ENCODE data around the gene INTS3.
"Not testable (repeated sequence)": the region's sequence is repeated elsewhere in the genome, so short reads cannot be mapped to it uniquely, and the experiment has no call there.

INTS3 gene

DNA sequence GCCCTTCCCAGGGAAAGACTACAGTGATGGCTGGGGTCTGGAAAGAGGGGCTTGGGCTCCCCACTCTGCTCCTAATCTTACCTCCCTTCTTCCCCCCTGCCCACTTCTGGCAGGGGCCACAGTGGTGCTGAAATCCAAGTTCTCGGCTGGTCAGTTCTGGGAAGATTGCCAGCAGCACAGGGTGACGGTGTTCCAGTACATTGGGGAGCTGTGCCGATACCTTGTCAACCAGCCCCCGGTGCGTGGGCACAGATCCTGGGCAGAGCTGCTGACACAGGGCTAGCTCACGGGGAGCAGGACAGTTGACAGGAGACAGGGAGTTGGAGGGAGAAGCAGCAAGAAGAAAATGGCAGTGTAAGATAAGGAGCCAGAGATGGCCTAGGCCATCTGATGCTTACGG, 49.8 kb downstream of the INTS3 start:
- no peak for DNase-seq (ENCODE audit: low spot score)

DNA sequence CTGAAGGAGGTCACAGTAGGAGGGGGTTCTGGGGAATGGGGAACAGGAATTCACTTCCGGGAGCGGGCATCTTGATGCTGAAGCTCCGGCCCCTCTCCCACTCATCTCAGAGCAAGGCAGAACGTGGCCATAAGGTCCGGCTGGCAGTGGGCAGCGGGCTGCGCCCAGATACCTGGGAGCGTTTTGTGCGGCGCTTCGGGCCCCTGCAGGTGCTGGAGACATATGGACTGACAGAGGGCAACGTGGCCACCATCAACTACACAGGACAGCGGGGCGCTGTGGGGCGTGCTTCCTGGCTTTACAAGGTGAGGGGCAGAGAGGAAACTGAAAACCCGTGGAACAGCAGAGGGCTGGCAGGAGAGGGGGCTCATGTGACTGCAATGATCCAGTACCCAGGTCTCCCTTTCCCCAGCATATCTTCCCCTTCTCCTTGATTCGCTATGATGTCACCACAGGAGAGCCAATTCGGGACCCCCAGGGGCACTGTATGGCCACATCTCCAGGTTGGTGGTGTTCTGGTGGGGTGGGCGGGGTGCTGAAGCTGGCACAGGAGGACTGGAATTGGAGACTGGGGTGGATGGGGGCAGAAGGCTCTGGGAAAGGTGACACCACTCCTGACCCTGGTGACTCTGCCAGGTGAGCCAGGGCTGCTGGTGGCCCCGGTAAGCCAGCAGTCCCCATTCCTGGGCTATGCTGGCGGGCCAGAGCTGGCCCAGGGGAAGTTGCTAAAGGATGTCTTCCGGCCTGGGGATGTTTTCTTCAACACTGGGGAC, 50.4 kb downstream of the INTS3 start:
- DNase-seq (ENCODE audit: low spot score) = no peak

DNA sequence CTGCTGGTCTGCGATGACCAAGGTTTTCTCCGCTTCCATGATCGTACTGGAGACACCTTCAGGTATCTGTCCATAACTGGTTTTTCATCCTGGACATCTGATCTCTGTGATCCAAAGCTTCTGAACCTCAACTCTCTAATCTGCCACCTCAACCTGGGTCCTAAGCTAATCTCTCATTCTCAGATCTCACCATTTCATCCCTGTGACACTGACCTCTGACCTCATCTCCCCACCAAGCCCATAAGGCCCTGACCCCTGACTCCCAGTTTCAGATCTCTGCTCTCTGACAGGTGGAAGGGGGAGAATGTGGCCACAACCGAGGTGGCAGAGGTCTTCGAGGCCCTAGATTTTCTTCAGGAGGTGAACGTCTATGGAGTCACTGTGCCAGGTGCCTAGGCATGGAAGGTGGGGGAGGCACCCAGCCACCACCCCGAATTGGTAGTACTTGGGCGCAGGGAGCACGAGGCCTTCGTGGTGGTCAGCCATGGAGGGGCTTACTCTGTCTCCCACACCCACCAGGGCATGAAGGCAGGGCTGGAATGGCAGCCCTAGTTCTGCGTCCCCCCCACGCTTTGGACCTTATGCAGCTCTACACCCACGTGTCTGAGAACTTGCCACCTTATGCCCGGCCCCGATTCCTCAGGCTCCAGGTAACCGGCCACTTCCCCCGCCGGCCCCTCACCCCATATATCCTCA, 51.1 kb downstream of the INTS3 start:
- no peak for DNase-seq (ENCODE audit: low spot score)

DNA sequence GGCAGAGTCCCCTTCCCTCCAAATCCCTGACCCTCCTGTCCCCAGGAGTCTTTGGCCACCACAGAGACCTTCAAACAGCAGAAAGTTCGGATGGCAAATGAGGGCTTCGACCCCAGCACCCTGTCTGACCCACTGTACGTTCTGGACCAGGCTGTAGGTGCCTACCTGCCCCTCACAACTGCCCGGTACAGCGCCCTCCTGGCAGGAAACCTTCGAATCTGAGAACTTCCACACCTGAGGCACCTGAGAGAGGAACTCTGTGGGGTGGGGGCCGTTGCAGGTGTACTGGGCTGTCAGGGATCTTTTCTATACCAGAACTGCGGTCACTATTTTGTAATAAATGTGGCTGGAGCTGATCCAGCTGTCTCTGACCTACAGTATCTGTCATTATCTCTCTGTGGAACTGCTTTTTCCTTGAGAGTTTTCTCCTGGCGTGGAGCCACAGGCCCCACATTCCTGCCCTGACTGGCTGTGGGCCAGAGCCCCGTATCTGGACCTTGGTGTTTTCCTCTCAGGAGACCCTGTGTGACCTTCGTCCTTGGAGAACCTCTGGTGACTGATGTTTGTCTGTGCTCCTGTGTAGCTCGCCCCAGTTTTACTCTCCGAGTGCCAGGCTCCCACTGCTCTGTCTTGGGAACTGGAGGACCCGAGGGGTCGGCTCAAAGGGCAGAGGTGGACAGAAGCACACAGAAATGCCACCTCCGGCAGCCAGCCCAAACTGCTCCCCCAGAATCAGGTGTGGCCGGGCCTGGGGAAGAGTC, 52.1 kb downstream of the INTS3 start:
- DNase-seq (ENCODE audit: low spot score) = no peak

DNA sequence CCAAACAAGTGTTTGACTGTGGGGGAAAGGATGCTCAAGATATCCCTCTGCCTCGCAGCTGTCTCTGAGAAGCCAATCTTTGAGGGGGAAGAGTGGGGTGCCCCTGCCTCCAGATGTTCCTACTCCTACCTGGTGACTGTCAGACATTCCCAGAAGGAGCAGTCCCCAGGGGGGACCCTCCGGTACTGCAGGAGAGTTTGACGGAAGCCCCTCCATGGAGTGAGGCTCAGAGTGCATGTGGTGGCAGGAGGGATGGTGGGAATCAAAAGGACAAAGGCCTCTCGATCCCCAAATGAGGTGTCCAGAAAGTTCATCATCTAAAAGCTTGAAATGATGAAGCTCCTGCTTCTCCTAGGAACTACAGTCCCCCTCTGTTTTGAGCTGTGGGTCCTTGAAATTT, 52.7 kb downstream of the INTS3 start:
- DNase-seq (ENCODE audit: low spot score) = no peak

DNA sequence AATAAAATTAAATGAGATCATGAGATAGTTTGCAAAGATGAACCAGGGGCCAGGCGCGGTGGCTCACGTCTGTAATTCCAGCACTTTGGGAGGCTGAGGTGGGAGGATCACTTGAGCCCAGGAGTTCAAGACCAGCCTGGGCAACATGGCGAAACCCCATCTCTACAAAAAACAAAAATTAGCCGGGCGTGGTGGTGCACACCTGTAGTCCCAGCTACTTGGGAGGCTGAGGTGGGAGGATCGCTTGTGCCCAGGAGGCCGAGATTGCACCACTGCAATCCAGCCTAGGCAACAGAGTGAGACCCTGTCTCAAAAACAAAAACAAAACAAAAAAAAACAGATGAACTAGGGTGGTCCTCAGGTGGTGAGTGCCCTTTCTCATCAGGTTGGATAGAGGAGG, 54.8 kb downstream of the INTS3 start:
- DNase-seq (ENCODE audit: low spot score) = not testable (repeated sequence)

DNA sequence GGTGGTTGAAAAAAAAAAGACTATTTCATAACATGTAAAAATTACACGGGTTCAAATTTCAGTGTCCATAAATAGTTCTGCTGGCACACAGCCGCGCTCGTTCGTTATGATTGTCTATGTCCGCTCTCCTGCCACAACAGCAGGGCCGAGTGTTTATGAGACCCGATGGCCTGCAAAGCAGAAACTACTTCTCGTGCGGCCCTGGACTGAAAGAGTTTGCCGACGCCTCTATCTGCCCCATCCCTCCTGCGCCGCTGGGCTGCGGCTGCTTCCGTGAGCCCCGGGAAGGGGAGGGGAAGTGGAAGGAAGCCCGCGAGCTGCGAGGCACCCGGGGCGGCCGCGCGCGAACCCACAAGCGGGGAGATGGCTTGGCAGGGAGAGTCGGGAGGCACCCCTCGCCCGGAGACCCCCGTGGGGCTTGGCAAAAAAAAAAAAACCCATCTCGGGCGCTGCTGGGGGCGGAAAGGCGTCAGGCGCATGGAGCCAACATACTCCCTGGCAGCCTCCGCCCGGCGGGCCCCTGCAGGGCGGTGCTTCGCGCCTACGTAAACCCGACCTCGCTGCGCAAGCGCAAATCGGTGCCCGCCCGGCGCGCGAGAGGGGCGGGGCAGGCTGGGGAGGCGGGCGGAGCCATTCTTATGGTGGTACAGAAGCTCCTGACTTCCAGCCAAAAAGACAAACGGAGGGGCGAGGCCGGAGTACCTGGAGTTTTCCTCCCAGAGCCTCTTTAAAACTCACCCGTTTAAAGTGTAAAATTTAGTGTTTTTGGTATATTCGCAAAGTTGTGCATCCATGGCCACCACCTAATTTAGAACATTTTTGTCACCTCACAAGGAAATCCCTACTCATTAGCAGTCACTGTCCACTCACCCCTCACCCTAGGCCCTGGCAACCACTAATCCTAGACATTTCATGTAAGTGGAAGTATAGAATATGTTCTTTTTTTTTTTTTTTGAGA, 55.7 kb downstream of the INTS3 start:
- peak; percentile 97 for DNase-seq (ENCODE audit: low spot score)

DNA sequence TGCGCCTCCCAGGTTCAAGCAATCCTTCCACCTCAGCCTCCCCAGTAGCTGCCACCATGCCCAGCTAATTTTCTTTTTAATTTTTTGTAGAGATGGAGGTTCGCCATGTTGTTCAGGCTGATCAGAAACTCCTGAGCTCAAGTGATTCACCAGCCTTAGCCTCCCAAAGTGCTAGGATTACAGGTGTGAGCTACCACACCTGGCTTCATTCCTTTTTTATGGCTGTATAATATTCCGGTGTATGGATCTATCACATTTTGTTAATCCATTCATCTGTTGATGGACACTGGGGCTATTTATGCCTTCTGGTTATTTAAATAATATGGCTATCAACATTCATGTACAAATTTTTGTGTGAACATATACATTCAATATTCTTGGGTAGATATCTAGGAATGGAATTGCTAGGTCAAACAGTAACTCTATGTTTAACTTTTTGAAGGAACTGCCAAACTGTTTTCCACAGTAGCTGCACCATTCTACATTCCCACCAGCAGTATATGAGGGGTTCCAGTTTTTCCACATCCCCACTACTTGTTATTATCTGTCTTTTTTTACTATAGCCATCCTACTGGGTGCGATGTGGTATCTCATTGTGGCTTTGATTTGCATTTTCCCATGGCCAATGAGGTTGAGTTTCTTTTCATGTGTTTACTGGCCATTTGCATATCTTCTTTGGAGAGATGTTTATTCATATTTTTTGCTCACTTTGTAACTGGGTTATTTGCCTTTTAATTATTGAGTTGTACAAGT, 58.4 kb downstream of the INTS3 start:
- no peak for DNase-seq (ENCODE audit: low spot score)

DNA sequence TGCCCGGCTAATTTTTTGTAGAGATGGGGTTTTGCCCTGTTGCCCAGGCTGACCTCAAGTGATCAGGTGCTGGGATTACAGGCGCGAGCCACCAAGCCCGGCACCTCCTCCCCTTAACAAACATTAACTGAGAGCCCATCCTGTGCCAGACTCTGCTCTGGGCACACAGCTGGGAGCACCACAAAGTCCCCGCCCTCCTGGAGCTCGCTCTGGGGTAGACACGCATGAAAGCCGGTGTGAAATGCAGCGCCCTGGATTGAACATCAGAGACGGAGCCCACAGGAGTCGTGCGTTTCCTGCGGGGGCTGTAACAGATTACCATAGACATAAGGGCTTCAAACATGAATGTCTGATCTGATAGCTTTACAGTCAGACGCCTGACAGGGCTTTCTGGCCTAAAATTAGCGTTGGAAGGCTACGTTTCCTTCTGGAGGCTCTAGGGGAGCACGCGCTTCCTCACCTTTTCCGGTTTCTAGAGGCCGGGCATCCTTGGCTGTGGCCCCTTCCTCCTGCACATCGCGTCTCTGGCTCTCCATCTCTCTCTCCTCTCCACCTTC, 61.7 kb downstream of the INTS3 start:
- no peak for DNase-seq (ENCODE audit: low spot score)

DNA sequence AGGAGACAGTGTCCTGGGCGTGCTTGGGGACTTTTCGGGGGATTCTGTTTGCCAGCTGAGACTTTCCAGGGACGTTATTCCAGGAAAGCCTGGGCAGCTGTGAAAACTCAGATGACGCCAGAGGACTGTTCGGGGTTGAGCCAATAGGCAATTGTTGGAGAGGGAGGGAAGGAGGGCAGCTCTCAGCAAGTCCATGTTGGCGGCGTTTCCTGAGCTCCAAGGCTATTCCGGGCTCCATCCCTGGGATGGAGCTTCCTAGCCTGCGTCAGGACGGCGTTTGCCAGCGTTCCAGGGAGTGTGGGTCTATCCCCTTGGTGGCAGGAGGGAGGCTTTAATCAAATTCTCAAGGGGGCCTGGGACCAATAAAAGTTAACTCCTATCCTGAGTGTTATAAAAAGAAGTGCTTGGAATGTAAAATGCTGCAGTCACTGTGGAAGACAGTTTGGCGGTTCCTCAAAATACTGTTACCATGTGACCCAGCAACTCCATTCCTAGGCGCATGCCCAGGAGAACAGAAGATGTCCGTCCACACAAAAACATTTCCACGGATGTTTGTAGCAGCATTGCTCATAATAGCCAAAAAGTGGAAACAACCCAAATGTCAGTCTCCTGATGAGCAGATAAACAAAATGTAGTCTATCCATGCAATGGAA, 62.6 kb downstream of the INTS3 start:
- no peak for DNase-seq (ENCODE audit: low spot score)

DNA sequence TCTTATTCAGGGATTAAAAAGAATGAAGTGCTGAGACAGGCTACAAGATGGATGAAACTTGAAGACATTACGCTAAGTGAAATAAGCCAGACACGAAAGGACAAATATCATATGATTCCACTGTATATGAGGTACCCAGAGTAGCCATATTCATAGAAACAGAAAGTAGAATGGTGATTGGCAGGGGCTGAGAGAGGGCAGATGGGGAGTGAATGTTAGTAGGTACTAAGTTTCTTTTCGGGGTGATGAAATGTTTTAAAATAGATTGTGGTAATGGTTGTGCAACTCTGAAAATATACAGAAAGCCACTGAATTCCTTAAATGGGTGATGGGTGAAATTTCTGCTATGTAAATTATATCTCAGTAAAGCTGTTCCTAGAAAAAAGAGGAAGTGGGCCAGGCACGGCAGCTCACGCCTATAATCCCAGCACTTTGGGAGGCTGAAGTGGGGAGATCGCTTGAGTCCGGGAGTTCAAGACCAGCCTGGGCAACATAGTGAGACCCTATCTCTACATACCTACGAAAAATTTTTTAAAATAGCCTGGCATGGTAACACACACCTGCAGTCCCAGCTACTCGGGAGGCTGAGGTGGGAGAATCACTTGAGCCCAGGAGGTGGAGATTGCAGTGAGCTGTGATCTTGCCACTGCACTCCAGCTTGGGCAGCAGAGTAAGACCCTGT, 63.3 kb downstream of the INTS3 start:
- no peak for DNase-seq (ENCODE audit: low spot score)

DNA sequence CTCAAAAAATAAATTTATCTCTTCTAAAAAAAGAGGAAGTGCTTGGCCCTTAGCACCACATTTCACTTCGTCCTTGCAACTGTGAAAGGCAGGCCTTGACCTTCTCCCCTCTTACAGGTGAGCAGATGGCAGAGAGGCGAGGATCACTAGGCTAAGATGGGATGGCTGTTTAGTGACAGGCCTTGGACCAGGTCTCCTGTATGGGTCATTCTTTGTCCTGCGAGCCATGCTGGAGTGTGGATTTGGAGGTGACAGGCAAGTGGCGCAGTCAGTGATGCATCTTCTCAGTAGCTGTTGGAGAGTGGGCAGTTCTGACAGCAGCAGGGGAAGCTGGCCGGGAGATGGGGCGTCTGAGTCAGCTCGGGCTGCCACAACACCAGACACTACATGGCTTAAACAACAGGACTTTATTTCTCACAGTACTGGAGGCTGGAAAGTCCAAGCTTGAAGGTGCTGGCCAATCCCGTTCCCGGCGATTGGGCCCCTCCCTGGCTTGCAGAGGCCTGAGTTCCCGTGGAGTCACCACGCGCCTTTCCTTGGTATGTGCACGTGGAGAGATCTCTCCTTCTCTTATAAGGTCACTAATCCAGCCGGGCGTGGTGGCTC, 63.9 kb downstream of the INTS3 start:
- DNase-seq (ENCODE audit: low spot score) = peak; percentile 24

DNA sequence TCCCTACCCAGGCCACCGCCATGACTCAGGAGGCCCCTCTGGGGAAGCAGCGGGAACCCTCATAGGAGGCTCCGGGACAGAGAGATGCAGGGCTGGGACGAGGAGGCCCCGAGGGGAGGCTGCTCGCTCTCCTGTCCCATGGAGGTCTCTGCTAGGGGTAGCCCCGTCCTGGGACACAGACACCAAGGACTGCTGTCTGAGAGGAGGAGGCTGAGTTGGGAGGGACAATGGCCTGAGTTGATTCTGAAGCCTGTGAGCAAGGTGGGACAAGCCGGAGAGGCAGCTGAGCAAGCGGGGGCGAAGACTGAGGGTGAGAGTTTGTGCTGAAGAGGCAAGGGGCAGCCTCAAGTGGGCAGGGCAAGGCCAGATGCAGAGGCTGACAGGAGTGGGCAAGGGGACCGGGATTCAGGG, 64.8 kb downstream of the INTS3 start:
- no peak for DNase-seq (ENCODE audit: low spot score)

DNA sequence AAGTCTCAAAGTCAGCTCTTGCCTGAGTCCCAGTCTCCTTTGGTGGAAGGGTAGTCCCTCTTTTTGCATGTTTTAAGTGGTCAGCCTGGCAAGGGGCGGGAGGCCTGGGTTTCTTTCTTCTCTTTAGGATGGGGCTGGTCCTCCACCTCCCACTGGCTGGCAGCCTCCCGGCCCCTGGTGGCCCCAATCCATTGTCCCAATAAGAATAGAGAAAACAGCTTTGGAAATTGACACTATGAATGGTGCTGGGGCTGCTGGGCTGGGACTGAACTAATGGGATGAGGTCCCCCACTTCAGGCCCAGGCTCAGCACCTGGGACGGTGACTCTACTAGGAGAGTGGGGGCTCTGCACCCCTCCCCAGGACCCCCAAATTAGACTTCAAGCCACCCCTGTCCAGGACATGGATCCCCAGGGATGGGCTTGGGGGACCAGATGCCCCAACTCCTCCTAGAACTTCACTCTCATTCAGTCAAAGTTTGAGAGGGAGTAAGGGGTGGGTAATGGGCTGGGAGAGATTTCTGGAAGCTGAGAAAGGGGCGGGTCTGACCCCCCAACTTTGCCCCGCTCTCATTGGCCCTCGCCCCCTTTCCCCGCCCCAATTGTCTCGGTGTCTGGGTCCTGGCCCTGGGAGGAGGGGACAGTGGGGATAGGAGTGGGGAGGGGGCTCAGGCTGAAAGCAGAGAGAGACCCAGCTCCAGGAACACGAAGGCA, 65.6 kb downstream of the INTS3 start:
- DNase-seq (ENCODE audit: low spot score) = no peak

DNA sequence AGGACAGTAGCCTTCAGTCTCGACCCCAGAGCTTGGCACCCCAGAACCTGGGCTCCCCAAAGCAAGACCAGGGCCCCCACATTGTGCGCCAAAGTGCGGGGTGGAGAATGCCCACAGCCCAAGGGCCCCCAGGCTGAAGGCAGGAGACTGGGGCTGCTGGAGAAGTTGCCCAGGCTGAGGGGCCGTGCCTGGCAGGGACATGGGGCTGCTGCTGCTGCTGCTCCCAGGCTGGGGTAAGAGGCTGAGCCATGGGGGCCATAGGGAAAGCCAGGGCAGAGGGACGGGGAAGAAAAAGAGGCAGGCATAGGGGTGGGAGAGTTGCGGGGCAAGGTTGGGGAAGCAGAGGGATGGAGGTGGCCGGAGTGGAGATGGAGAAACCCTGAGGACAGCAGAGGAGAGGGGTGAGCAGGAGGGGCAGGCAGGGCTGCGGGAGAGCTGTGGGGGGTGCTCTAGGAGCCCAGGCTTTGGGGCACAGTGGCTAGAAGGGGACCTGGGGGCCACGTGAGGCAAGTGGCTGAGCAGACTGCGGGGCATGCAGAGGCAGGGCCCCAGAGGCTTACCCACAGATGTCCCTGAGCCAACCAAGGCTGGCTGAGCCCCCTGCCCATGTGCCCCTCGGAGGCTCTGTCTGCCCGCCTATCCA, 66.2 kb downstream of the INTS3 start:
- no peak for DNase-seq (ENCODE audit: low spot score)

DNA sequence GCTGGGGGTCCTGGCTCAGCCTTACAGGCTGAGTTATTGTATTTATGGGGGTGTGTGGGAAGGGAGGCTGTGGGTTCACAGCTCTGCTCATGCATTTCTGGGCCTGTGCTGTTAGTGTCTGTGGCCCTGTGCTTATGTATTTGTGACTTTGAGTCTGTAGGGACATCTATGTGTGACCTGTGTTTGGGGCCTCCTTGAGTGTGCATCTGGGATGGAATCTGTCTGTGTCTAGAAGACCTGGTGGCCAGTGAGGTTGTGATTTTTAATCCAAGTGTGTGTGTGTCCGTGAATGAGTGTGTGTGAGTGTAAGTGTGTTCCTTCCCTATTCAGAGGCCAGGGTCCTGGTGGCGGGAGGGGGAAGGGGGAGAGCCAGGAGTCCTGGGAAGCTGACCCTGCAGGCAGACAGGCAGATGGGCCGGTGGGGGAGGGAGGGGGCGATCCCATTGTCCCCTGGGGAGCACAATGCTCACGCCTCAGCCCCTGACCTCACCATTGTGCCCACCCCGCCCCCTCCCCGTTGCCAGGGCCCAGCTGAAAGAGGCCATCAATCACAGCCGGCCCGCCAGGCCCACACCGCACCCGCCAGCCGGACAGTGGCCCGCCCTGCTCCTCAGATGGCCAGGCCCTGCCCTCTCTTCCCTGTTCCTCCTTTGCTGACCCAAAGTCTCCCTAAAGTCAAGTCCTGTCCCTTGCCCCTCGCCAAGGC, 66.9 kb downstream of the INTS3 start:
- no peak for DNase-seq (ENCODE audit: low spot score)

DNA sequence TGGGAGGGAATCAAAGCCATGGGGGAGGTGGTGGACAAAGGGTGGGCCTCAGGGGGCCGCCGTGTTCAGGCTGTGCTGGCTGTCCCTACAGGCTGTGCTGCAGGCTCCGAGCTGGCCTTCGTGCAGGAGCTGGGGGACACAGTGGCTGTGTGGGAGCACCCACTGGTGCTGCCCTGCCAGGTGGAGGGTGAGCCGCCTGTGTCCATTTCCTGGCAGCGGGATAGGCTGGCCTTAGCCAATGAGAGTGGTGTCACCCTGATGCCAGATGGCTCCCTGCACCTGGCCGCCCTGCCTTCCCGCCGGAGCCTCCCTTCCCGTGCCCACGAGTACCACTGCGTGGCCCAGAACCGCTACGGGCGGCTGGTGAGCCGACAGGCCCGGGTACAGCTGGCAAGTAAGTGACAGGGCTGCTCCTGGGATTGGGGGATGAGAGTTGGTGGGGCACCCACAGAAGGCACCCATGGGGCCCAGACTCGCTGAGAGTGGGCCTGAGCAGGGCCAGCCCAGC, 67.5 kb downstream of the INTS3 start:
- DNase-seq (ENCODE audit: low spot score) = no peak
